T-helper 2 cell treated with Interferon-gamma antibody and Interleukin-4, amounts not matched to agents 100 ng/mL and 5 ng/mL, for 36 hours (primary cell): ENCODE data around the gene SYTL3. TPM values are rescaled to one million over a fixed set of nuclear protein-coding genes. Genes with fewer than 3 reads are reported as not detected.

Experiments used
- intact Hi-C: fragments of 100-400 bp; cut with micrococcal nuclease; formaldehyde crosslinking; loops from one replicate; pipeline ENCODE4 v1.15.1; 2023
- total RNA-seq: library from RNA; stranded (reverse); gene quantifications from 2 replicates; pipeline ENCODE4 v1.2.3, GENCODE V29; 2022

SYTL3 gene
- total RNA-seq, 1 donor from 2014 or later, result 39.4 TPM

DNA sequence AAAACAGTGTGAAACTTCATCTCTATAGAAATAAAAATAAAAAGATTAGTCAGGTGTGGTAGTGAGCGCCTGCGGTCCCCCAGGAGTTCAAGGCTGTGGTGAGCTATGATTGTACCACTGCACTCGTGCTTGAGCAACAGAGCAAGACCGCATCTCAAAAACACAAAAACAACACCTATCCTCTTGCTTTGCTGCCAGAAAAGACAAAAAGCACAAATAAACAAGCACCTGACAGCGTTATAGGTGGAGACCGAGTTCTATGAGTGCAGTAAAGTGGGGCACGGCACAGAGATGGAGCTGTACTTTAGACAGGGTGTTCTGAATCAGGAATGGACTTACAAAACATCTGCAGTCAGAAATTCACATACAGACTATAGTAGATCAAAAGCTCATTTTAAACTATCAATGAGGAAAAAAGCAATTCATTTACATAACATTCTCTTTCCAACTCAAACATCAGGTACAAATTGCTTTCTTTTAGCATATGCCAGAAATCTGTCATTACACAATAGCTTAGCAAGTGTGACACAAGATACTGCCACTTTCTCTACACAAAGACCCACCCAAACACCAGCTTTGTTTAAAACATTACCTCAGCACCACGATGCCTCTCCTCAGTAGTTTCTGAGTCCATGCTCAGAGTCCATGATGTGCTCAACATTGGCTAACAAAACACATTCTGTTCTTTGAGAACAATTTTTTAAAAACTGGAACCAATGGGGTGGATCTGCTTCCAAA is 159.3 kb downstream of the SYTL3 start:
- intact Hi-C loops, result no loop called here

DNA sequence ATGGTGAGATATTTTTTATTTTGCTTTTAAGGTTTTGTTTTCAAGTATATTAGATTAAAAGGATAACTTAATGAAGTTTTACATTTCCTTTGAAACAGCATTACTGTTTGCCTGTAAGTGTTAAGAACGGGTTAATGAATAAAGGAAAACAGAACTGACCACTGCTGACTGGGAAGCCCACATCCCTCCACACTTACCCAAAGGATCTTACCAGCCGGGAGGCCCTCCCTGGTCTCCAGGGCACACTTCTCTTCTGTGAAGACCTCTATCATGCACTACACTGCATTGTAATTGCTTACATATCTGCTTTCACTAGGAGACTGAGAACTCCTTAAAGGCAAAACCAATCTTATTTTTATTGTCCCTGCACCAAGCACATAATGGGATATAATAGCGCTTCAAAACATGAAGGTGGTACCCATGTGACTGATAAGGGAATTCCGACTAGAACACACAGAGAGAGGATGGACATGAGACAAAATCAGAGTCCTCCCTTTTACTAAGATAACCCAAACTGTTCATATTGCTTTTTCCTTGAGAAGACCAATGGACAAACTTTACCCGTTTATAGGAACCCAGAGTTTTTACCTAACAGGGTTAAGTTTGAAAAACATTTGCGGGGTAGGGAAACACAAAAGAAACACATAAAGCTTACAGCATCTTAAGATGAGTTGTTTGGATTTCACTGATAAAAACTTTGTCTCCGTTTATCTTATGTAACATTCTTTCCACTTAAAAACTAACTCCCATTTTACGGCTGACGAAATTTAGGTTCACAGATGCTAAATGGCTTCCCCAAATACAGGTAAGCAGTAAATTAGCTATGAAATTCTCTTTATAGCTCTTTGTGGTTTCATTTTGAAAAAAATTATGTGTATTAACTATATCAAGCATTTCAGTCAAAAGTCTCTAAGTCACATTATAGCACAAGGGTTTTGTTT is 160.6 kb downstream of the SYTL3 start:
- intact Hi-C loops, result loop anchor here (10.0 kb wide), 1 partner anchor 164 kb away; no protein-coding TSS in a partner anchor

GRCh38 chr6:158812611-158813010 is 162.8 kb downstream of the SYTL3 start:
- intact Hi-C loops, result loop anchor here (10.0 kb wide), 1 partner anchor 162 kb away; no protein-coding TSS in a partner anchor

DNA sequence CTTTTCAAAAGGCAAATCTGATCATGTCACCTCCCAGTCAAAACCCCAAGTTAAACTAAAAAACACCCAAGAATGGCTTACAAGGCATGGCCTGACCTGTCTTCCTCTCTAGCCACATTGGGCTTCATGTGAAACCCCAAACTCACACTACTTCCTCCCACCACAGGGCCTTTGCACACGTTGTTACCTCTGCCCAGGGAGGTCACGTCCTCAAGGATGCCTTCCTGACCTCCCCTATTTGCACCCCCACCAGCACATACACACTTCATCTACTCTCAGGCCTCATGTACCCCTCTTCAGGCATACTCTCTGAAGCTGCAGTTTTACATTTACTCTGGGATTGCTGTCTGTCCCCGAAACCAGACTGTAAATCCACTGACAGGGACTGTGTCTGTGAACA is 163.2 kb downstream of the SYTL3 start:
- intact Hi-C loops, result loop anchor here (10.0 kb wide), 1 partner anchor 162 kb away; no protein-coding TSS in a partner anchor

Other genes with a start within 250 kb of the SYTL3 start
- 20.2 and 20.8 TPM in 2 replicates for gene TMEM181, start 90.0 kb upstream of the SYTL3 start, total RNA-seq
- gene DYNLT1, start 5.3 kb upstream of the SYTL3 start, total RNA-seq, result 77.5 and 84.0 TPM in 2 replicates
- gene EZR, start 169.3 kb downstream of the SYTL3 start, total RNA-seq, result 244 and 252 TPM in 2 replicates